DMS53 treated with DMSO at 0.1 percent for 48 hours (cell line): Measurements from ENCODE around the gene TRMU.

ENCODE experiments used
- DNase-seq: peaks from one replicate; lab custom pipeline; 2025; ENCODE audit not compliant: unreplicated experiment; lab: John Stamatoyannopoulos, UW

The TRMU gene

DNA sequence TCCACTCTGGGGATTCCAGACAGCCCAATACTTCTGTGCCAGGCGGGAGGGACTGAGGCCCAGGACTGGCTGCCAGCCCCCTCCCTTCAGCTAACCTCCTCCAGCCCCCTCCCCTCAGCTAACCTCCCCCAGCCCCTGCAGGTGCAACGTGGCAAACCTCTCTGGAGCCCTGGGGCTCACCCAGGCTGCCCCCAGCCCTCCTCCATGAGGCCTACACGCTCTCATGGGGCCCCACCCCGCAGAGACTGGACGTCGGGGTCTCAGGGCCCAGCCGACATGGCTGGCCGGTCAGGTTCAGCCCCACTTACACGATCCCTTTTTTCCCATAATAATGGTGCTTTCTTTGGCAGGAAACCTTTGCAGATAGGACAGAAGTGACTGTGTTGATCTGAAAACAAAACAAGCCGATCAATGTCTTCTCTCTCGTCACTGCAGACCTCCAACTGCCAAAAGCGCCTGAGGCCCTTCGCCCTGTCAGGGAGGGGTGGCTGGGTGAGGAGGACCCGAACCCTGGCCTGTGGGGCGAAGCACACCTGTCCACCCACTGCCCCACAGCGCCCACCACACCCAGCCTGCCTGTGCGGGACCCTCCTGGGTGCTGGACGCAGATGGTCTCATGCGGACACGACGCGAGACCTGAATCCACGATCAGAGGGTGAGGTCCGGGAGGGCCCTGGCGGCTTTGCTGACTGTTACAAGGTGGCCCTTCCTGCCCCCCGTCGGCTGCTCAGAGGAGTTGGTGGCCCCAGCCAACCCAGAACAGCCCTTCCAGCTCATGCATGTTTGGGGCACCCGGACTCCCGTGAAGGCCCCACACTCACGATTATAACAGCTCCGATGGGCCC, 33.6 kb downstream of the TRMU start:
- DNase-seq: no peak

DNA sequence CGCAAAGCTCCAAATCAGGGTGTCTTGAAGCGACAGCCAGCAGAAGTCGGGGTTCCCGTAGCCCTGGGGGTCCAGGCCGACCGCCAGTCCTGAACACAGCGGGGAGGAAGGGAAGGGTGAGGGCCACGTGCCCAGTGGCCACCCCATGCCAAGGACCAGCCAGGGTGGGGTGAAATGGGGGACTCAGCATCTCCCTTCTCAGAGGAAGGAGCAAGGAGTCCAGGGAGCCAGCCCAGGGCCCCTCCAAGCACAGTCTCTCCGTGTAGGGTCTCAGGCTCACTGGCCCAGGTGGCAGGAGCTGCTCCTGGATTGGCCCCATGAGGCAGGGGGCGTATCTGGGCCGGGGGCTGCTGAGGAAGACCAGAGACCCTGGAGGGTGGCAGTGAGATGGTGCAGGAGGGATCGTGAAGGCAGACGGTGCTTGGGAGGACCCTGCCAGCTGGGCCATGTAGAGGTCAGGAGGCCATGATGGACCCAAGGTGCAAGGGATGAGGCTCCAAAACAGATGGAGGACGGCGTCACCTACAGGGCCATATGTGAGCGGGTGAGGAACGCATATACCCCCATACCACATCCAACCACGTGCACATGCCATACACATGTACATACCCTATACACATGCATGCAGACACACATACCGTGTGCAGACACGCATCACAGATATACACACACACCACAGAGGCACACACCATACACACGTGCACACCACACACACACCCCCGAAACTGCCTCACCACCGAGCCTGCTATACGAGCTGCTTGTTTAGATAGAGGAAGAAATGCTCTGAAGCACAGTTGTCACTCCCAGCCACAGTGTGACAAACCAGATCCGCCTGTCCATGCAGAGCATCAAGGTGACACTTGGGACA, 34.4 kb downstream of the TRMU start:
- DNase-seq: no peak

DNA sequence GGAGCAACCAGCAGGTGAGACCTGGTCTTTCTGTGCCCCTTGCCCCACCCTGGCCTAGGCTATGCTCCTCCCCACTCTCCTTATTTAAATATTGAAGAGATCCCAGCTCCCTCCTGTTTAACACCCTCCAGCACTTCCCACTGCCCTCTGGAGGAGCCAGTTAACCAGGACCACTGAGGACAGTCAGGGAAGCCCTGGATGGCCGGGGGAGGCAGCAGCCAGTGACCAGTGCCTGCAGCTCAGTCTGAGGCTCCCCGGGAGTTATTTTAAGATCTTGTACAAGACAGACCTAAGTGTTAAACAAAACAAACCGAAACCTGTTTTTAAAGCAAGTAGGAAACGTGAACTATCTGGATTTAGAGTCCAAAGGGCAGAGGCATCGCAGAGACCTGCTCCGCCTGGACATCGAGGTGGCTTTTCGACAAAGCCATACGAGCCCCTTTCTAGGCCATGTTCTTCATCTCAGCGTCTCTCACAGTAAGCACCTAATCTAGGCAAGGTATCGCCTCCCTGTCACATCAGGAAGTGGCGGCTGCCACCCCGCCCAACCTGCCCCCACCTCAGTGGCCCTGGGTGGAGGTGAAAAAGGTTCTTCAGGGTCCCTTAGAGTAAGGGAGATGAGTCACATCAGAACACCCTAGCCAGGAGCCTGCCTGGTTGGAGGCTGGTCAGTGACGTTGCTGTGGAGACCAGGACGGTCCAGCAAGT, 35.2 kb downstream of the TRMU start:
- peak; percentile 65 for DNase-seq

DNA sequence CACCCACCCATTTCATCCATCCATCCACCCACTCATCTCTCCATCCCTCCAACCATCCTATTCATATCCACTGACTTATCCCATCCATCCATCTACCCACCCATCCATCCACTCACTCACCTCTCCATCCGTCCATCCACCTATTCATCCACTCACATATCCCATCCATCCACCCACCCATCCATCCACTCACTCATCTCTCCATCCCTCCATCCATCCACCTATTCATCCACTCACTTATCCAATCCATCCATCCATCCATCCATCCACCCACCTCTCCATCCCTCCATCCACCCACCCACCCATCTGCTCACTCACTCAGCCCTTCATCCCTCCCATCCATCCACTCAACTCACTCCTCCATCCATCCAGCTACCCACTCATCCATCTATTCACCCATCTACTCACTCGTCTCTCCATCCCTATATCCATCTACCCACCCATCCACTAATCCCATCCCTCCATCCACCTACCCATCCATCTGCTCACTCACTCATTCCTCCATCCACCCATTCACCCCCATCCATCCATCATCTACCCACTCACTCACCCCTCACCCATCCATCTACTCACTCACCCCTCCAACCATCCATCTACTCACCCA, 36.2 kb downstream of the TRMU start:
- no peak for DNase-seq

DNA sequence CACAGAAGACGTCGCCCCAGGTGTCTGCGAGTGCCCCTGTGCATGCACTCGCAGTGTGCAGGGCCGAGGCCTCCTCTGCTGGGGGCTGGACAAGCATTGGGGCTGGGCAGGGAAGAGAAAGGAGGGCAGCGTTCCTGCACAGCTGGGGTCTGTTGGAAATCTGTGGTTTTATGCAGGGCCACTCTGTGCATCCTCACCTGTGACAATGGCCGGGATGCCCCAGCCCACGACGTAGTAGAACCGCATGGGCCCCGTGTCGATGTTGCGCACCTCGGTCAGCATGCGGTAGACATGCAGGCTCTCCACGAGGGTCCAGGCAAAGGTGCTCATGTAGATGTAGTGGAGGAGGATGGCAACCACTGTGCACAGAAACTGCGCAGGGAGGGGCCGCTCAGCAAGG, 37.2 kb downstream of the TRMU start:
- no peak for DNase-seq

DNA sequence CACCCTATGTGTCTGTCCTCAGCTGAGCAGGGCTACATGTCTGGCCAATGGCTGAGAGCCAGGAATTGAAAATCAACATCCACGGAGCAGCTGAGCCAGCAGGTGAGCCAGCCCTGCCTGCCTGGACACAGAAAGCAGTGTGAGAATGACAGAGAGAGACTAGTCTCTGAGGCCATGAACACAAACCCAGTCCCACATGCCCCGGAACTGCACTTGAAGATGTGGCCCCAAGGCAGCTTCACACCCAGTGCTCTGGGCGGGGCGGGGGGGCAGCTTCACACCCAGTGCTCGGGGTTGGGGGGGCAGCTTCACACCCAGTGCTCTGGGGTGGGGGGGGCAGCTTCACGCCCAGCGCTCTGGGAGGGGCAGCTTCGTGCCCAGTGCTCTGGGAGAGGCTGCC, 37.6 kb downstream of the TRMU start:
- peak; percentile 39 for DNase-seq

DNA sequence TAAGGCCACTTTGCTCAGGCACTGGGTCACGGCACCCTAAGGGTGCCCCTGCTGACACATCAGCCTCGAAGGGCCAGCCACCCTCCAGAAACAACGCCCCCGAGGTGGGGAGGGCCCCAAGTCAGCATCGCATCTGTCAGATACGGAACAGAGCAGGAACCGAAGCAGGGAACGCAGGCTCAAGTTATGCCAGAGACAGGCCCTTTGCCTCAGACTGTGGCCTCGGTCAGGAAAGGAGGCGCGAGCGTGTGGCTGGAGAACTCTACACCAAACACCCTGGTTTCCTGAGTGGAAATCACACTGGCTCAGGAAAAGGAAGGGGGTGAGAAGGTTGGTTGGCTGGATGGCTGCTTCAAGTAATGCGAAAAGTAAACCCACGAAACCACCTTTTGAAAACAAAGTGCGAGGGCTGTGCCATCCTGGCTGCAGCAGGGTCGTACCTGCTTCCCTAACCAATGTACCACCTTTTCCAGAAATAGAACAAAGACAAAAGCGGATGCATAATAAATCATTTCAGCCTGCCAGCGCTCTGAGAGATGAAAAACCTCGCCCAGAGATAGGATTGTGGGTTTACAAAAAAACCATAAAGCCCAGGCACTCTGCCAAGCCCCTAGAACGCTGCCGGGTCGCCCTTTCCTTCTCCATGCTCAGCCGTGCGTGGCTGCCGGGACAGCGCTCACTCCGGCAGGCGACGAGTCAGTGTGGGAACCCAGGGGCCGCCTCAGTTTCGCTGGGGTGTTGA, 38.6 kb downstream of the TRMU start:
- DNase-seq: no peak

DNA sequence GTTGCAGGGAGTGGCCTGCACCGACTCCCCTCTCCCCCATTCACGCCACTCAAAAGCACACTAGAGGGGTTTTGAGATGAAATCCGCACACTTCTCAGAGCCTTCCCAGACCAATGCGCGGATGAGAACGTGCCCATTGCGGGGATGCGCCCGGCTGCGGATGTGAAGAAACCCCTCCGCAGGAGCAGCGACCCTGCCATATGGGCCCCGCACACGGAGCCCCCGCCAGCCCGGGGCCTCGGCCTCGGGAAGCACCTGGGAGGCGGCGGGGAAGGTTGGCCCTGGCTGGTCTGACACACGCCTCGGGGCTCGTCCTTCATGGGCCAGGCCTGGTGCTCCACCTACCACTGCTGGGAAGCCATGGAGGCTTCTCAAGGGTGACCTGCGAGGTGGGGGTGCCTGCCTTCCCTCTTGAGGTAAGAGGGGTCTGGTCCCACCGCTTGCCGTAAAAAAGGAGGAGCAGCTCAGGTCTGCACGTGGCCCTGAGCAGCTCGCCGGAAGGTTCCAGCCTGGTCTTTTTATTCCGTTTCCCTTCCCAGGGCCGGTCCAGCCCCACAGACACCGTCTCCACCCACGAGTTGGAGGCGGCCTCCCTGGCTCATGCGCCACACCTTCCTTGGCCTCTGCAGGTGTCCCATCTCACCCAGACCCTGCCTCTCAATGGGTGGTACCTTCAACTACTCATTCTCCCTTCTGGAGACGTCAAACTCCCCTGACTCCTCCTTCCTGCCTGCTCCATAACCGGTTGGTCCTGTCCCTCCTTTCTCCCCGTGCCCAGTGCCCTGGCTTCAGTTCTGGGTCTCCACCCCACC, 39.4 kb downstream of the TRMU start:
- peak; percentile 71 for DNase-seq

DNA sequence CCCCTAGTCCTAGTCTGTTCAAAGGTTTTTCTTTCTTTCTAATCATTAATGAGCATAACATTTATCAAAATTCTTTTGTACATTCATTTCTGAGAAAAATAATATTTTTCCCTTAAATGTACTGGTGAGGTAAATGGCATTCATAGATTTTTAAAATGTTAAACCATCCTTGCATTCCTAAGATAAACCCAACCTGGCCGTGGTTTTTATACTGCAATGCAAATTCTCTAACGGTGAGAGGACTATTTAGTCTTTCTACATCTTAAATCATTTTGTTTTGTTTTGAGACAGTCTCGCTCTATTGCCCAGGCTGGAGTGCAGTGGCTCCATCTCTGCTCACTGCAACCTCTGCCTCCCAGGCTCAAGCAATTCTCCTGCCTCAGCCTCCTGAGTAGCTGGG, 40.6 kb downstream of the TRMU start:
- no peak for DNase-seq

DNA sequence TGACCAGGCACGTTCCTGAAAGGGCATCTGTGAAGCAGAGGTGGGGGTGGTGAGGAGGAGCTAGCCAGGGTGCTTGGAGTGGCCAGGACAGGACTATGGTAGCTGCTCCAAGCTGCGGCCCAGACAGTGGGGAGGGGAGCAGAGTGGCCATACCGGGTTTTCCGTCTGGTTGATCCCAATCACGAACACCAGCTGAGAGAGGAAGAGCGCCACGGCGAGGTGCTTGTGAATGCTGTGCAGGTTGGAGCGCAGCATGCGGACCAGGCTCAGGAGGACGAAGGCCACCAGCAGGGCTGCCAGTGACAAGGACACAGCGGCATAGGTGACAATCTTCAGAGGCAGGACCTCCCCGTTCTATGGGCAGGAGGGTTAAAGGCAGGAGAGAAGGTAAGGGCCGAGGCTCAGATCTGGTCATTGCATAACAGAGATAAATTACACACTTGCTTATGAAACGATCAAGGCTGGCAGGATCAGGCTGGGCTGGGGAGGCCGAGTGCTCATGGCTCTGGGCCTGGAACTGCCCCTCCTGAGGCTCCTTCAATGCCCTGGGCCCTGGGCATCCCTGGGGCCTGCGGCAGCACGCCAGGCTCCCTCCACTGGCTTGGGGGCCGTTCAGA, 41.5 kb downstream of the TRMU start:
- no peak for DNase-seq

DNA sequence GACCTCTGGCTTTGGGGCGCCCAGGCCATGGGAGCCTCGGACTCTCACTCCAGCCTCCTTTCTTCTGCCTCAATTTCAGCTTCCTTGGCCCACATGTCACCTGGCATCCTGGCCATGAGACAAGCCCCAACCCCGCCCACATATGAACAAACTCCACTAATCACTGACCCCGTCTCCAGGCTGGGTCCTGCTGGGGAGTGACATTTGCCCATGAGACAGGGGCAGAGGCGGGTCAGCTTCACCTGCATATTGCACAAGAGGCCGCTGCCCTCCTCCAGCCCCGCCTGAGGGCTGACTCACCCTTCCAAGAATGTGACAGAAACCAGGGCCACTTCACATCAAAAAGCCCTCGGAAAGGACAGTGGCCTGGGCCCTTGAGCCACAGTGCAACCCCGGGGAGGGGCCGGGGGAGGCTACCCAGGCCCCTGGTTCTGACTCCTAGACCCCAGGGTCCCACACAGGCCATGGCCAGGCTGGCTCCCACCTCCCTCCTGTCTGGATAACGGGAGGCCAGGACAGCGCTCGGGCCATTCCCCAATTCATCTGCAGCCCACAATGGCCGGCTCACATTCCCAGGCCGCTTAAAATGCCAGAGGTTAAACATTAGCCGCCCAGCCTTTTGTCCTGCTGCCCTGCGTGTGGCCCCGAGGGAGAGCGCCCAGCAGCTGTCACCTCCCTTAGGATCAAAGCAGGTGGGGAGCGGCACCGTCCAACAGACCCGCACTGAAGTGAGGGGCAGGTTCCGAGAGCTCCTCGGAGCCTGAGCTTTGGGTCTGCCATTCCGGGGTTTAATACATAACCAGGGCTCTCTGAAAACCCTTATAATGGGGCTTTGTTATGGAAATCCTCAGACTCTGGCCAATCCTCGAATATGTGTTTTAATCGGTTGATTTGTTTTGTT, 42.3 kb downstream of the TRMU start:
- DNase-seq: peak; percentile 73

DNA sequence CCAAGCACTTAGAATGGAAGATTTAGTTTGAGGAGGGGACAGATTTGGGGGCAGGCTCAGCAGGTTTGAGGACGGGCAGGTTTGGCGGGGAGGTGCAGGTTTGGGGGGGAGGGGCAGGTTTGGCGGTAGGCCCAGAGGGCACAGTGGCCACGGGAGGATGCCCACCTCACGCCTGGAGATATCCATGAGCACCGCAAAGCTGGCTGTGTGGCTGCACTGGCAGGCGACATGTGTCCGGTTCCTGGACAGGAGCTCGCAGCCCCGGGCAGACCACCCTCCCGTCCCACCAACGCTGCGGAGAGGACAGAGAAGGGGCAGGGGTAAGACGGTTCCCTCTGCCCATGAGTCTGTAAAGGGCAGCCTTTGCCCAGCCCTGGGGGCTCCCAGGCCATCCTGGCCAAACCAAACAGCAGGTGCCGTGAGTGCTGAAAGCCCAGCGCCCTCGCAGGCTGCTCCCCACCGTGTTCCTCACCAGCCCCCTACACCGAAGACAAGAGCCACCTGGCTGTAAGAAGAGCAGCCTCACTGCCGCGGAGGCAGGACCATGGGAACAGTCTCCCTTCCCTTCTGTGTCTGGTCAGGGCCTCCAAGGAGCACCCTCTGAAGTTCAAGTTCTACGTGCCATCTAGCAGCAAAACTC, 43.0 kb downstream of the TRMU start:
- DNase-seq: no peak

DNA sequence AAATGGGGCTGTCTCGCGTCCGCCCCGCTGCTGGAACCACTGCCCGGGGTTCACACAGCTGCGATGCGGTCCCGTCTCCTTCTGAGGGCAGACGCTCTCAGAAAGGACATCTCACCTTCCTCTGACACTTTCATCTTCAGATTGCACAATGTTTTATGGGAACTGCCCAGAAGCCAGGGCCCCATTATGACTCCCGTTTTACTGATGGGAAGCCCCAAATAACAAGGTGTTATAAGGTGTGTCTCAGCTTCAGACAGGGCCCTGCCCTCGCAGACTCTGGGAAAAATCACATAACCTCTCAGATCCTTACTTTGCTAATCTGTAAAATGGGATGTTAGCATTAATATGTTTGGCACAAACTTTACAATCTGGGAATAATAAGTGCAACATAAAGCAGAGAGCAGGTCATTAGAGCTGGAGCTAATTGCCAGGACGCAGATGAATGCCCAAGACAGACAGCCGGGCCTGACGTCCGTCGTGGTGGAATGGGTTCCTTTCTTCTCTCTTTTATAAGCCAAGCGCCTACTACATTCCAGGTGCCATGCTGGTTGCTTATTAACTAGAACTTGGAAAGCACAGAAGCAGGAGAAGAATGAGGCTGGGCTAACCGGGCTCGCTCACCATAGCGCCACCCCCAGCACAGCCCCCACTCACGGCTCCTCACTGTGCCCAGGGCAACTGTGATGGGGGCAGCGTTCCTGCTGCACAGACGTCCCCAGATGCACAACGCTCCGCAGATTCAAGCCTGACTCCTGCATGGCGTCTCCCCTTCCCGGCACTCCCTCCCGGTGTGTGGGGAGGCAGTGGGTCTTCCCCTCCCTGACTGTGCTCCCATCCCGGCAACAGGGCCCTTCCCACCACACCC, 43.8 kb downstream of the TRMU start:
- DNase-seq: peak; percentile 71

DNA sequence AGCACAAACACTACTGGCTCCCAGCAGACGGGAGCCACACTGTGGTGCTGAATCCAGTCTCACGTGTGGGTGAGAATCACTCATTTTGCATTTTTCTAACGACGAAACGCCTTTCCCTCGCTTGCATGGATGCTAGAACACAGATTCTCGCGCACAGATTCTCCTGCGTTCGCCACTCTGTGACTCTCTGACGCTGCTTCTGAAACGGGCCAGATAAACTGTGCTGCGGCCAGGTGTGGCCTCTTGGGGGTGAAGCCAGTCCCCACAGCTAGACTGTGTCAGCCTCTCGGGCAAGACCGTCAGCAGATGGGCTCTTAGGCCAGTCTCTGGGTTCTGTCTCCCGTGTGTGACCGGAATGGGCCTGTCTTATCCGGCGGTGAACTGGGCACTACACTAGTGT, 44.6 kb downstream of the TRMU start:
- no peak for DNase-seq

DNA sequence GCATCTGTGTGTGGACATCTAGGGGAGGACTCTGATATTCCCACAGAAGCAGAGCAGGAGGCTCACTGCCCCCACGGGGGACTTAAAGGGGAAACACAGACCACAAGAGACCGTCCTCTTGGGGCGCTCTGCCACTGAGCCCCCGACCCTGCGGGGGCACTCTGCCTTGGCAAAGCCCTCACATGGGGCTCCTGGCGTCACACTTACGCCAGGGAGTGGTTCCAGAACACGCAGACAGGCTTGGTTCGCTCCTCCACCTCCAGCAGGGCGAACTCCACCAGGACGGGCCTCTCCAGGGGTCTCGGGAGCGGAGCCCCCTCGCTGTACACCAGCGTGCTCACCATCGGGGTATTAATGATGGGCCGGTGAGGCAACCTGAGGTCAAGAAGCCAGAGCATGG, 45.1 kb downstream of the TRMU start:
- DNase-seq: no peak

DNA sequence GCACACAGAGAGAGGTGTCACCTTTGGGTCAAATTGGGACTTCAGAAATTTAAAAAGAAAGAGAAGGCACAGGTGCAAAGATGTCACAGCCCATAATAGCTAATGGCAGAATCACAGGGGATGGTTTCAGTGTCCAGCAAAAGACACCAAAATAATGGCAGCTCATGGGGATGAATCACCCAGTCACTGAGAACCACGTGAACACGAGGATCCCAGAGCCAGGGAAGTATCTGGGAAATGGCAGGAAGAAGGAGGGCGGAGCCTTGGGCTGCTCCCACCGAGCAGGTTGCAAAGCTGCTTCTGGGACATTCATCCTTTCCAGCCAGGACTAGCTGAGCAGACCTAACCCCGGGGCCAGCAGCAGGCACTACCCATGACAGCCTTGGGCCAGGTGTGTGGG, 45.6 kb downstream of the TRMU start:
- DNase-seq: peak; percentile 72

DNA sequence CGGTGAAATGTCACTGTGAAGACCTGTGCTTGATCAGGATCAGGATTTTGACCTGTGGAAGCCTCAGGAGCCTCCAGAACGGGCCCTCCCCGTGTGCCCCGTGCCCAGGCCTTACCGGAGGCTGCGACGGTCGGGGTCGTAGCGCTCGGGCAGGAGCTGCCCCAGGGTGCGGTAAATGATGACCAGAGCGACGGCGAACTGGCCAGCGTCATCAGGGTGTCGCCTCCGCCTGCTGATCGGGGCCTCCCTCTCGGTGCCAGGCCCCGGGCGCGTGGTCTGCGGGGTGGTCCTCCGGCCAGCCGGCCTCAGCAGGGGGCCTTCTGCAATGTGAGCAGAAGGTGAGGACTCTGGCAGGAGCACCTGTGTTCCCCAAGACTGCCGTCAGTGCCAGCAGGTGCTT, 46.2 kb downstream of the TRMU start:
- no peak for DNase-seq
